Measurements from ENCODE around the gene MACF1.

Gene MACF1

DNA sequence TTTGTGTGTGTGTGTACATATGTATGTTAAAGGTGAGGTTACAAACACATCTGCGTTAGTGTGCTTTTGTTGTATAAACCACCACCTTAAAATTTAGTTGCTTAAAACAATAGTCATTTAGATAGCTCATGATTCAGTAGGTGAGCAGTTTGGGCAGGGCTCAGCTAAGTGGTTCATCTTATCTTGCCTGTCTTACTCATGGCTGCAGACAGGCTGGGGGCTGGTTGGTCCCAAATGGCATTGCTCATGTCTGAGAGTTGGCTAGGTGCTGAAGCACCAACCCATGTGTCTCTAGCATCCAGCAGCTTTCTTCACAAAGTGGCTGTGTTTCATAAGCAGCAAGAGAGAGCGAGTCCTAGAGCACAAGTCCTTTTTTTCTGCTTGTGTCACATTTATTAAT lies 91.4 kb downstream of the MACF1 start:
- no peak for DNase-seq (ENCODE audit: low spot score)
- TF ChIP-seq, protein P1, sequence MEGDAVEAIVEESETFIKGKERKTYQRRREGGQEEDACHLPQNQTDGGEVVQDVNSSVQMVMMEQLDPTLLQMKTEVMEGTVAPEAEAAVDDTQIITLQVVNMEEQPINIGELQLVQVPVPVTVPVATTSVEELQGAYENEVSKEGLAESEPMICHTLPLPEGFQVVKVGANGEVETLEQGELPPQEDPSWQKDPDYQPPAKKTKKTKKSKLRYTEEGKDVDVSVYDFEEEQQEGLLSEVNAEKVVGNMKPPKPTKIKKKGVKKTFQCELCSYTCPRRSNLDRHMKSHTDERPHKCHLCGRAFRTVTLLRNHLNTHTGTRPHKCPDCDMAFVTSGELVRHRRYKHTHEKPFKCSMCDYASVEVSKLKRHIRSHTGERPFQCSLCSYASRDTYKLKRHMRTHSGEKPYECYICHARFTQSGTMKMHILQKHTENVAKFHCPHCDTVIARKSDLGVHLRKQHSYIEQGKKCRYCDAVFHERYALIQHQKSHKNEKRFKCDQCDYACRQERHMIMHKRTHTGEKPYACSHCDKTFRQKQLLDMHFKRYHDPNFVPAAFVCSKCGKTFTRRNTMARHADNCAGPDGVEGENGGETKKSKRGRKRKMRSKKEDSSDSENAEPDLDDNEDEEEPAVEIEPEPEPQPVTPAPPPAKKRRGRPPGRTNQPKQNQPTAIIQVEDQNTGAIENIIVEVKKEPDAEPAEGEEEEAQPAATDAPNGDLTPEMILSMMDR (IDR thresholded peaks at IDR 0.05; ENCODE audit: extremely low read depth, missing control alignments), result no peak

DNA sequence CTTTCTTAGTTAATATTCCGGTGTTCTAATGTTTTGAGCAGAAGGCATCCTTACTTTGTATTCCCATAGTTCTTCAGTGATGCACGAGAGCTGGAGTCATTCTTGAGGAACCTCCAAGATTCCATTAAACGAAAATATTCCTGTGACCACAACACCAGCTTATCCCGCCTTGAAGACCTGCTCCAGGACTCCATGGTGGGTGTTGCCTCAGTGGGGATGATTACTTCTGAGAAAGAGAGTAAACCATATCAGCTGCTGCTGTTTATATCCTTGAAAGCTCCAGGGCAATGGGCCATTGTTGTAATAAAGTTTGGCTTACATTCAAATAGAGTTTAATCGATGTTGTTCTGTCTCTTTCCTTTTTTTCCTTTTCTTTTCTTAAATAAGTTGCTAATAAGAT lies 93.1 kb downstream of the MACF1 start:
- no peak for DNase-seq (ENCODE audit: low spot score)
- TF ChIP-seq, protein P1 (IDR thresholded peaks at IDR 0.05; ENCODE audit: extremely low read depth, missing control alignments), result no peak

DNA sequence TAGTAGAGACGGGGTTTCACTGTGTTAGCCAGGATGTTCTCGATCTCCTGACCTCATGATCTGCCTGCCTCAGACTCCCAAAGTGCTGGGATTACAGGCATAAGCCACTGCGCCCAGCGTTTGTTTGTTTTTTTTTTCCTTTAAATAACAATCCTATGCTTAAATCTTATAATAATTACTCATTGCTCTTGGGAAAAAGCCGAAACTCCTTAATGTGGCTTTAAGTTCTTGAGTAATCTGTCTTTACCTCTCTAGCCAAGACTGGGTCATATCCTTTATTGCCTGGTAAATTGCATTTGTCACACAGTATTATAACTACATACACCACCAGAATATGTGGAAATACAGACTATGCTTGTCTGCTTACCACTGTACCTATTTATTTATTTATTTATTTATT lies 97.1 kb downstream of the MACF1 start:
- DNase-seq (ENCODE audit: low spot score), result no peak
- TF ChIP-seq, protein P1 (IDR thresholded peaks at IDR 0.05; ENCODE audit: extremely low read depth, missing control alignments), result no peak

DNA sequence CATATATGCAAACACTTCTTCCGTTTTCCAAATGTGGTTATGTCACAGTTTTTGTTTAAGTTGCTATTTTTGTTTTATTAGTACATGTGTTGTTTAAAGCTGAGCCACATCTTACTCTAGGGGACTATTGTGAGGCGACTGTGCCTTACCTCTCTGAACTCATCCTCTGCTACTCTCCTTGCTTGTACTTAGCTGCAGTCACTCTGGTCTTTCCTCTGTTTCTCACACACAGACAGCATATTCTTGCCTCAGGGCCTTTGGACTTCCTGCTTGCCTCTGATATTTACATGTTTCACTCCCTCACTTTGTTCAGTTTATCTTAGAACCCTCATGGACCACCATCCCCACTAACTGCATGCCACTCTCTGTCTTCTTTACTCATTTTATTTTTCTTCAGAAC lies 101.1 kb downstream of the MACF1 start:
- peak; percentile 14 for DNase-seq (ENCODE audit: low spot score)
- TF ChIP-seq, protein P1 (IDR thresholded peaks at IDR 0.05; ENCODE audit: extremely low read depth, missing control alignments), result no peak

DNA sequence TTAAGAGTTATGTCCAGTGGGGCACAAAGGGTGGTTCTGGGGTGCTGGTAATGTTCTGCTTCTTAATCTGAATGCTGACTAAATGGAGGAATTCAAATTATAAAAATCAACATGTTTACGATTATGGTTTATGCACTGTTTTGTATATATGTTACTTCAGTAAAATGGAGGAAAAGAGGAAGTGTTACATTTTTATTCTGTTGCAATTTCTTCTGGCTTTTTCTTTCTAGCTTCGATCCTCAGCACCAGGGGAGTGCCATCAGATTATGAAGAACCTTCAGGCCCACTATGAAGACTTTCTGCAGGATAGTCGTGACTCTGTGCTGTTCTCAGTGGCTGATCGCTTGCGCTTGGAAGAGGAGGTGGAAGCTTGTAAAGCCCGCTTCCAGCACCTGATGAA lies 105.5 kb downstream of the MACF1 start:
- DNase-seq (ENCODE audit: low spot score), result no peak

DNA sequence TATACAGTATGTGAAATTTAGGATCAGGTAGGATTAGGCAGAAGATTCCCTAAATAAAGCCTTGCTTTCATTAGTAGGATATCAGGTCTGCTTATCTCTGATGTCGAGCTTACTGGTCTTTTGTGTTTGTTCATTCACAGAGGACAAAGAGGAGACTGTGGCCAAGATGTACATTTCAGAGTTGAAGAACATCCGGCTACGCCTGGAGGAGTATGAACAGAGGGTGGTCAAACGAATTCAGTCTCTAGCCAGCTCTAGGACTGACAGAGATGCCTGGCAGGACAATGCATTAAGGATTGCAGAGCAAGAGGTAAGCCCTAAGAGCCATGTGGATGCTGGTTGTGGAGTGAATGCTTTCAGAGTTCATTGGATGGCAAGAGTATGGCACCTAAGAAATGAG lies 106.2 kb downstream of the MACF1 start:
- DNase-seq (ENCODE audit: low spot score), result no peak
- TF ChIP-seq, protein P1 (IDR thresholded peaks at IDR 0.05; ENCODE audit: extremely low read depth, missing control alignments), result no peak

More for the DNA sequence above, 105.5 kb downstream of the MACF1 start:
- TF ChIP-seq, protein P1 (IDR thresholded peaks at IDR 0.05; ENCODE audit: extremely low read depth, missing control alignments), result no peak

DNA sequence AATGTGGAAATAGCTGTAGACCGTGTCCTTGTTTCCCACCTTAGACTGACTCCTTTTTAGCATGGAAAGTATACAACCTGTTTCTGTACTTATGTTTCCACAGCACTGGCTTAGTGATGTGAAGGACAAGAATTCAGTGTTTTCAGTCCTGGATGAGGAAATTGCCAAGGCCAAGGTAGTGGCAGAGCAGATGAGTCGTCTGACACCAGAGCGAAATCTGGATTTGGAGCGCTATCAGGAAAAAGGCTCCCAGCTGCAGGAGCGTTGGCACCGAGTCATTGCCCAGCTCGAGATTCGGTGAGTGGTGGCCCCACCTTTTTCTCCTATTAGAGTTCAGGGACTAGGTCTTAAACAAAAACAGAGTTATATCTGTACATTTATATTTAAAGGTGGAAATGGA lies 112.6 kb downstream of the MACF1 start:
- TF ChIP-seq, protein P1 (IDR thresholded peaks at IDR 0.05; ENCODE audit: extremely low read depth, missing control alignments), result no peak
- DNase-seq (ENCODE audit: low spot score), result no peak
